Lower leg skin (tissue), 4 donors: ENCODE measurements around the gene SLC25A6. TPM values are rescaled to one million over a fixed set of nuclear protein-coding genes. Genes with fewer than 3 reads are reported as not detected.
"Not testable (repeated sequence)": the region's sequence is repeated elsewhere in the genome, so short reads cannot be mapped to it uniquely, and the experiment has no call there.

ENCODE experiments used
- DNase-seq, 2 donors: peaks; one replicate each; pipeline ENCODE4 v3.0.0-alpha.2; 2019; ENCODE audit warnings: low spot score in 2 of 2
- H3K4me3 ChIP-seq: fragments of 200-600 bp; sonication (generic); 2 replicates; pipeline ENCODE4 v1.5.1; 2017; ENCODE audit warnings: mild to moderate bottlenecking, low read depth; ENCODE audit not compliant: poor library complexity, severe bottlenecking
- CTCF ChIP-seq, 3 donors: fragments of 450-650 bp; IDR thresholded peaks; one replicate each; pipeline ENCODE4 v1.5.1; 2016; ENCODE audit warnings: antibody characterized with exemption in 3 of 3, mild to moderate bottlenecking in 3 of 3, moderate library complexity in 2 of 3
- POLR2A ChIP-seq, 2 donors: fragments of 450-650 bp; IDR thresholded peaks; one replicate each; pipeline ENCODE4 v1.6.1; 2016 to 2017; ENCODE audit warnings: antibody characterized with exemption in 2 of 2, mild to moderate bottlenecking in 1 of 2, moderate library complexity in 1 of 2
- WGBS, 2 donors: methylation state at CpG; one replicate each; pipeline ENCODE4 v1.1.5; 2018; 5-methylcytosine and 5-hydroxymethylcytosine counted together
- intact Hi-C: fragments of 100-400 bp; cut with DNase I; formaldehyde crosslinking; loops from one replicate; pipeline ENCODE4 v1.15.0; 2023; ENCODE audit warnings: low total_unique reads
- total RNA-seq, 4 donors: library from RNA; depleted of rRNA; stranded (reverse); fragments of >200 nt; gene quantifications; one replicate each; pipeline ENCODE4 v1.1.0, GENCODE V29; 2016

Gene SLC25A6
- total RNA-seq, 4 donors from 2014 or later: 187 to 282 (median 260) TPM

- WGBS, 2 donors: 75 to 86% methylated on average over 10 of the region's 11 CpGs
Observed at GRCh38 chrX:1354036-1355019, 37.6 kb downstream of the SLC25A6 start.

GRCh38 chrX:1351981-1352714 is 39.8 kb downstream of the SLC25A6 start:
- TF ChIP-seq CTCF (IDR thresholded peaks at IDR 0.05): no peak
- no peak for TF ChIP-seq POLR2A (IDR thresholded peaks at IDR 0.05)
- H3K4me3 ChIP-seq: no peak overlapping the region
- peak in 1 of 2 donors; percentile 80 for DNase-seq
- WGBS, 2 donors: 94 to 95% methylated on average over 49 of the region's 49 CpGs
- intact Hi-C loops: no loop called here

More at GRCh38 chrX:1354036-1355019, 37.6 kb downstream of the SLC25A6 start:
- no peak overlapping the region for H3K4me3 ChIP-seq
- DNase-seq: no peak
- intact Hi-C loops: no loop called here
- TF ChIP-seq POLR2A (IDR thresholded peaks at IDR 0.05) (no peak), CTCF (IDR thresholded peaks at IDR 0.05) (no peak)

GRCh38 chrX:1349606-1350005 is 42.3 kb downstream of the SLC25A6 start:
- H3K4me3 ChIP-seq, intact Hi-C loops, DNase-seq: not testable (repeated sequence)
- whole genome bisulfite sequencing, 2 donors: 94 to 96% methylated on average over 15 of the region's 15 CpGs

GRCh38 chrX:1341545-1342184 is 50.2 kb downstream of the SLC25A6 start:
- no peak for DNase-seq
- H3K4me3 ChIP-seq: no peak overlapping the region
- no peak for TF ChIP-seq CTCF (IDR thresholded peaks at IDR 0.05)
- no peak for TF ChIP-seq POLR2A (IDR thresholded peaks at IDR 0.05)
- WGBS, 2 donors: 80 to 83% methylated on average over 22 of the region's 22 CpGs
- intact Hi-C loops: no loop called here

- 41 to 52% methylated on average over 18 of the region's 18 CpGs for WGBS, 2 donors
Observed at GRCh38 chrX:1336948-1337779, 54.7 kb downstream of the SLC25A6 start.

More at GRCh38 chrX:1336948-1337779, 54.7 kb downstream of the SLC25A6 start:
- intact Hi-C loops: no loop called here
- peak overlapping the region; percentile 15 for H3K4me3 ChIP-seq
- TF ChIP-seq POLR2A (IDR thresholded peaks at IDR 0.05) (no peak), CTCF (IDR thresholded peaks at IDR 0.05) (no peak)
- DNase-seq: no peak
